HG02884 (cell line): ENCODE results near the gene ZNF800.

Experiments
- ATAC-seq: cut with Tn5 transposase; IDR thresholded peaks from one replicate; pipeline ENCODE4 v1.9.1; 2021; ENCODE audit warnings: mild to moderate bottlenecking, moderate library complexity; ENCODE audit not compliant: unreplicated experiment

The ZNF800 gene

DNA sequence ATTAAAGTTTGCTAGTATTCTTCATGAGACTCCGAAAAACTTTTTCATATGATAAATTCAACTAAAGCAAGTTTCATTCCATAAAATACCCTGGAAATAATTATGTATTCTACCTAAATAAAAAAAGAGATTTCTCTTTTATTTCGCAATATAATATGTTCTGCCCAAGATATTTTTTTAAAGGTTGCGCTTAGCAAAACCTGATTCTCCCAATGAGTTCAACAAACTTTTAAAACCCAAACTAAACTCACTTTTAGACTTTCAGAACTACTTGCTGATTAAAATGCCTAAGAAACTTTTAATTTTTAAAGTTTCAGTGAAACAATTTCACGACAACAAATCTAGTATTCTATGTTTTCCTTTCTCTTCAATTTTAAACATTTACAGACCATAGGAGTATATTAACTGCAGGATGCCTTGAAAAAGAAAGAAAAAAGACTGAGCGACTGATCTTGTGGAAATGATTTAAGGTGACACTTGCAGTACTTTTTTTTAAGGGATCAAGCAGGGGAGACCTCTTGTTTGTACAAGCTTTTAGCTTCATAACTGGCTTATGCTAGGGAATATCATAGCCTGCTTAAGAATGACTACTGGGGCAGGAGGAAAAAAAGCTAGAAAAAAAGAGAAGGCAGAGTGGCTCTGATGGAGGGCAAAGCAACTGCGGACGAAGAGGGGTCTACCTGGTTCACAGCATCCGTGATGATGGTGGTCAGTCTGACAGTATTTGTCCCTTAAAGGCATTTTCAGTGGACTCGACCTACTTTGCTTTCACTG, 1.5 kb downstream of the ZNF800 start:
- no peak for ATAC-seq

- no peak for ATAC-seq
Measured at GRCh38 chr7:127390186-127390816, 2.2 kb downstream of the ZNF800 start.

DNA sequence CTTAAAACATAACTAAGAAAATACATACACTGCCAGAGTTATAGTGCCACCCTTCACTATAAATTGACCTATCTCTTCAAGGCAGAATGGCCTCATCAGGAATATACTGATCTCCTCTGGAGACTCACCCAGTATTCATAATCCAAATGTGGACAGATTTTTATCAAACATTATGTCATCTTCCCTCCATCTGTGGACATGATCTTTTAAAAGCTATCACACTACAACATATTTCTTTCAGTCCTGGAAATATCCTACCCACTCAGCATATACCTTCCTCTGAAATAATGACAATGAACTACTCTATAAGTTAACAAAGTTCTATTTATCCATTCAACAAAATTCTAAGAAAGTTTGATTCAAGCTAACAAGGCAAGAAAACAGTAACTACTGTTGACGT, 3.2 kb downstream of the ZNF800 start:
- ATAC-seq = no peak

DNA sequence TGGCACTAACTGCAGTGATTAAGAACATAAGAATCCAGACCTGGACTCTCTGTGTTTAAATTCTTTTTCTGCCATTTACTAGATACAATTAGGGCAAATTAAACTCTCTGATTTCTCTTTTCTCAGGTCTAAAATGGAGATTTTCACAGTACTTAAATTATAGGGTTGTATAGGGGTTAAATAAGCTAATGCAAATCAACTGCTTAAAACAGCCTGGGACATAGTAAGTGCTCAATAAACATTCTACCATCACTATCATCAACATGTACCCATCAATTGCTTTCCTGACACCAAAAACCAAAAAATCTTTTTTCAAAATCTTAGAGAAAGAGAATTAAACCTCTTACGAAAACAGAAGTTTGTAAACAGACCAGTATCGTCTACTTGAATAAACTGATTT, 4.5 kb downstream of the ZNF800 start:
- no peak for ATAC-seq

GRCh38 chr7:127383123-127383835, 9.2 kb downstream of the ZNF800 start:
- ATAC-seq = no peak

DNA sequence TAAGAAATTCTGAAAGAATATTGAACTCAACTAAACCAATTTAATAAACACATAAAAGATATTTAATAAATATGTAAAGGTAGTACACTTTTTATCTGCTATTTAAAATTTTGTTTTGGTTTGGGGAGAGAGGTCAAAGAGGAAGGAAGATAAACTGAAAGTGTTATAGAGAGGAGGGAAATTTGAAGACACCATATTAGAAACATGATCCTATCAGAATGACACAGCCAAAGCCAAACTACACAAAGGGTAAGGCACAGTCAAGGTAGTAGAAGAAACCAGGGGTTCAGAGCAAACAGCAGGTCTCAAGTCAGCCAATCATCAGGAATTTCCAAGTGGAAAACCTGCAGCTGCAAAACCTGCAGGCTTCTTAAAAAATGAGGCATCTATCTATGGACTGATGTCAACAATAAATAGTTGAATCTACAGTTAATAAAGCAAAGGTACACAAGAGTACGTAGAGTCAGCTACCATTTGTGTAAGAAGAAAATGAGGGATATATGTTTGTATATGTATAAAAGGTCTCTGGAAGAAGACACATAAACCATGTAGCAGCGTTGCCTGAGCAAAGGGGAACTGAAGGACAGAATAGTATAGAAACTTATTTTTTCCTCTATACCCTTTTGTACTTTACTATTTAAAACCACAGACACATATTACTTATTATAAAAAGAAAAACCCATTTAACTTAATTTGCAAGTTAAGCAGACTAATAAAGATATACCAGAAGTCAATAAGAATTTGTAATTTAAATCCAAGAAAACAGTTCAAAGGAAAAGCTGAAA, 10.0 kb downstream of the ZNF800 start:
- ATAC-seq = peak; percentile 42

GRCh38 chr7:127380479-127380878, 12.0 kb downstream of the ZNF800 start:
- ATAC-seq = no peak

GRCh38 chr7:127379642-127380041, 12.9 kb downstream of the ZNF800 start:
- no peak for ATAC-seq

GRCh38 chr7:127378537-127378936, 14.0 kb downstream of the ZNF800 start:
- no peak for ATAC-seq

DNA sequence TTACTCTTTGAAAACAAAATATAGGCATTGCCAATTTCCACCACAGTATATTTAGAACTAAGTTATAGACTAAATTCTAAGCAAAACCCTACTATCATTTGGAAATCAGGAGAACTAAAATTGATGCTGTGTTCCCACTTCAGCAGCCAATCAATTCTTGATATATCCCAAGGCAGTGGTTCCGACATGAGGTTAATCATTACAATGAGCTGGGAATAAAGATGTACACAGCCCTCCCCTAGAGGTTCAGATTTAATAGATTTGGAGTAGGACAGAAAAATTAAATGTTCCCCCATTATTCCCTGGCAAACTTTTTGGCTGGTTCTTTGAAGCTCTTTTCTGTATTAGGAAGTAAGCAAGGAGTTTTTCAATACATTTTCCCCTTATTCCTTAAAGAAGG, 15.1 kb downstream of the ZNF800 start:
- no peak for ATAC-seq

DNA sequence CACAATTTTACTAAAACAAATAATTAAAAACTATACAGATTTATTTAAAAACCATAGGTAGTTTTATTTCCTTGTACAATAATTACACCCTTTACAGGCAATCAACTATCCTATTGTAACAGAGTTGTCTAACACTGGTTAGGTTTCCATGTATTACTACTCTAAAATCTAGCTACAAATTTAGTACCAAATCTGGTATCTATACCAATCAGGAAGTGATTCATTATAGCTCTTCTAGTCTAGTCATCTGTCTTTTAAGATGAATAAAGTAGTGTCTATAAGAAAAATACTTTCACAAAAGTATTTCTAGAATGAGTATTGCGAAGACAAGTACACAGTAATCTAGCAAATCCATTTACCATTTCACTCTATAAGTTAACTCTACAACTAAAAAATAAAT, 16.9 kb downstream of the ZNF800 start:
- ATAC-seq = no peak

DNA sequence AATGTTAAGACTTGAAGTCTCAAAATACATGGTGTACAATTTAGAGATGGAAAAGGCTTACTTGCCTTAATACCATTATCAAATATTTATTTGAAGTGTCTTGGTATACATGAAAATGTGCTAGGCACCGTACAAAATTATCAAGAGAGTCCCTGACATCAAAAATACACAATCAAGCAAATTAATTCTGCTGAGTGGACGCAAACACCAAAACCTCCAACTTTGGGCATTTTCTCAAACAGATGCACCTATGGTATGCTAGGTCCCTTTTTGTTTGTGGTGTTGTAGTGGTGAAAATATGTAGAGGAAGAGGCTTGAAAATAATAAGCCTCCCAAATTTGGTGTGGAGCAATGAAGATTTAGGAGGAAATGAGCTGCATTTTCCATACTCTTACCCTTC, 24.8 kb downstream of the ZNF800 start:
- no peak for ATAC-seq

DNA sequence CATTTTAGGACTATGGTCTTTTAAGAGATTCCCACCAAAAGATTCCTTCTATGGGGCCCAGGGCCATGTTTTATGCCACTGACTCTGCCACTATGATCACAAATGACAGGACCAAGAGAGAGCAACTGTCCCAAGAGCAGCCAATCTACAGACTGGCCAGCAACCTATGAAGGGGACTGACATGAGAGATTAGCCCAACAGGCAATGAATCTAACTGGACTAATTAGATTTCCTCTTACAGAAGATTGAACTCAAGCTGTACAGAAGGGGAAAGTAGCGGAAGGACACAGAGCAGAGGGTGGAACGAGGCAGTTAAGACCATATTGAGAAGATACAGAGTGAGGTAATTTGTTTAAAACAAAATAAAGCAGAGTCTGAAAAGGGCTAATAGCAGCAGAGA, 25.8 kb downstream of the ZNF800 start:
- ATAC-seq = no peak

DNA sequence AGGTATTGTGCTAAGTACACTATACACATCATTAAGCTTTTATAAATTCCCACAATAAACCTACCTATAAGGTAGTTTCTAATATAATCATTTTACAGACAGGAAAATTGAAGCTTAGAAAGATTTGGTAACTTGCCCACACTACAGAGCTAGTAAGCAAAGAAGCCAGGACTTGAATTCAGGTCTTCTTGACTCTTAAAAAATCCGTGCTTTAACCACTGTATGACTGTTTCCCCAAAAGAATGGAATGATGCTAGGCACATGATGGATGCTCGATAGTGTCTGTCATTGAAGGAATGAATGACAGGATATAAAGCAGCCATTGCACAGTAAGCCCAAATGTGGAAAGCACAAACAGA, 26.6 kb downstream of the ZNF800 start:
- ATAC-seq = no peak

DNA sequence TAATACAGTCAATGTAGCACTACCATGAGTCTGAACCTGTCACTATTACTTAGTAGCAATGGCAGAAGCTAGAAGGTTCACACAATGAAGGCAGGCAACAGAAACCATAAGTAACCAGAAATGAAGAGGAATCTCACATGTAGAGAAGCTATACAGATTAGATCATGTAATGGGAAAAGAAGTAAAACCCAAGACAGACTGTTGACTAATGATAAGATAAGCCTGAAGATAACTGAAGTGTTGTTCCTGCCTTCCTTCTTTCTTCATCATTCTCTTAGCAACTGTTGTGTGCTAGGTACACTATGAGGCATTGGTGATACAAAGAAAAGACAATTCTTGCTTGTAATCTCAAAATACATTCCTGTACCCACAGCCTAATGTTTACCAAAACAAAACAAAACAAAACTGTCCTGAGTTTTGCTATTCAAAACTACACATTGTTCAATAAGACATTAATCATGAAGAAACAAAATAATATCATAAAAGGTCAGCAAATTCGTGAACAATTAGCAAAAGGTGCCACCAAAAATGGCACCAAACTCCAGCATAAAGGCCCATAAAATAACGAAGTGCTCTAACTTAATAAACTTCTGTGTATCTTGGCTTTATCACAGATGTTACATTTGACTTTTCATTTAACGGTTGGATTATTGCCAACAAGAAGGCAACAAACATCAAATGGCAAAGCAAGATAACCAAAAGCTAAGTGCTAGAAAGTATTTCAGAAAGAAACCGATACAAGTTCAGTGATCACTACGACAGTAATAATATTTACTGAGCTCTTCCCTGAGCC, 27.1 kb downstream of the ZNF800 start:
- ATAC-seq = no peak

GRCh38 chr7:127362364-127363027, 30.0 kb downstream of the ZNF800 start:
- ATAC-seq = no peak

GRCh38 chr7:127361736-127362135, 30.8 kb downstream of the ZNF800 start:
- ATAC-seq = no peak

DNA sequence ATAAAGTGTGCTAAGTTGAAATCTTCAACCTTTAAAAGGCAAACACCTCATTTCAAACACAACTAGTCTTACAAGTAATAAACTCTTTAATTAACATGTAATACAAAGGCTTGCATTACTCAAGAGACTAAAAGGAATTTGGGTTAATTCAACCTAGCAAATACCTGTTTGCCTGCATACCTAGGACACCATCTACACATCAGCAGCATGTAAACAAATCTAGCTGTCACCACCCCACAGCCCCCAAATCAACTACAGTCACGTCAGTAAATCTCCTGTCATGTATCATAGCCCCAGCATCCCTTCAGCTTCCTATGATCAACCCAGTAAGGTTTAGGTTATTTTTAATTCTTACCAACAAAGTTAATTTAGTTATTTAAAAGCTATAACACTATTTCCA, 33.5 kb downstream of the ZNF800 start:
- ATAC-seq = no peak

DNA sequence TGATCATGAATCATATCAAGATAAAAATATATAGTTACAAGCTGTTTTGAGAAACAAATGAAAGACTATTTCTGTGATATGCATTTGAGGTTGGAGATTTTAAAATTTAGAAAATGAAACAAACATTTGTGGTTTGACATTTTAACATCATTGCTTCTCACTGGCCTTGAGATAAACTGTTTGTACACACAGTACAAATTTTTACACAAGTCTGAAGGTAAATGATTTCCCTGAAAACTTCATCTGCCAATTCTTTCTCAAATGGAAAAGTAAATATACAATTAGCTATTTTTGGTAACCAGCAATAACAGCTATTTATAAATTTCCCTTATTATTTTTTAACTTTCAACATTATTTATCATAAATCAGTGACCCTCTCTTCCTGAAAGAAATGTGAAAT, 38.6 kb downstream of the ZNF800 start:
- no peak for ATAC-seq

DNA sequence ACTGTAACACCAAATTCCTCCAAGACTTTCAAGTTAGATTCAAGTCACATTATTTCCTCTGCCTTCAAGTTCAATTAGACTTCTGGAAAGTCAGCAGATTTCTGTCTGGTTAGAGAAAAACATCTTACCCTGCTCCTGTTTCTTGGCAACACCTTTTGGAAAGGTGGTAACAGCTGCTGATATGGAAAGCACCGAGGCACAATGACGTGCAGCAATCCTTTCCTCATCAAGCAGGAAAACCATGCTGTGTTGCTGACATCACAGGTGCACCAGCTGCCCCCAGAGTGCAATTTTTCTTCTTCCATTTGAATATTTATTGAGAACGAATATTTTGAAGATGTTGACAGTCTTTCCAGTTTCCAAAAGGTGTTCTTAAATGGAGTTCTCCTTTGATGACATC, 41.9 kb downstream of the ZNF800 start:
- no peak for ATAC-seq
